Middle frontal gyrus (tissue), 1 donor: ENCODE data around the gene COL5A1.

ENCODE experiments used
- DNase-seq: peaks from one replicate; pipeline ENCODE4 v3.0.0-alpha.2; 2015; ENCODE audit warnings: low spot score; ENCODE audit errors: extremely low spot score

COL5A1 gene

DNA sequence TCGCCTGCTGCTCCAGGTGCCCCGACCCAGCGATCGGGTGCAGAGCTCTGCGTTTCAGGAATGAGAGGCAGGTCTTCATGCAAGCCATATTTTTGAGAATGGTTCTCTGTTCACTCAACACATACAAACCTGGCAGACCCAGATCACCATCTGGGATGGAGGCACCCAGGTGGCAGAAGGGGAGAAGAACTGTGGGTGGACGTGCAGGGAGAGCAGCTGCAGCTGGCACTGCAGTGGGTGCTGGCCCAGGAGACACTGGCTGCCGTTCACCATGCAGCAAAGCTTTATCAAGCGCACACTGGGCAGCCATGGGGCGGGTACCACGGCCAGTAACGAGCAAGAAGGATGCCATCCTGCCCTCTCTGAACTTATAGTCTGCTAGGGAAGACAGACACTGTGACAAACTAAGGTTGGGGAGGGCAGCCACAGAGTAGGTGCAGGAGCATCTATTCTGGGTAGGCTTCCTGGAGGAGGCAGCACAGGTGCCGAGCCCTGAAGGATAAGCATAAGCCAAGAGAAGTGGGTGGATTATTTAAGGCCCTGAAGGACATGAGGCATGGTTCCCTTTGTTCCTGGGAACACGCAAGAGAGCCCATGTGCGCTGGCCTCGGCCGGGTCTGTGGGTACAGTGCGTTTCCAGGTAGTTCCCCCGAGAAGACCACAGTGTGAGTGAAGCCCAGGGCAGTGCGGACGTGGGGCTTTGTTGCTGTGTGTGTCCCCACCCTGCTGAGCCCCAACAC is 192.8 kb downstream of the COL5A1 start:
- DNase-seq = no peak

DNA sequence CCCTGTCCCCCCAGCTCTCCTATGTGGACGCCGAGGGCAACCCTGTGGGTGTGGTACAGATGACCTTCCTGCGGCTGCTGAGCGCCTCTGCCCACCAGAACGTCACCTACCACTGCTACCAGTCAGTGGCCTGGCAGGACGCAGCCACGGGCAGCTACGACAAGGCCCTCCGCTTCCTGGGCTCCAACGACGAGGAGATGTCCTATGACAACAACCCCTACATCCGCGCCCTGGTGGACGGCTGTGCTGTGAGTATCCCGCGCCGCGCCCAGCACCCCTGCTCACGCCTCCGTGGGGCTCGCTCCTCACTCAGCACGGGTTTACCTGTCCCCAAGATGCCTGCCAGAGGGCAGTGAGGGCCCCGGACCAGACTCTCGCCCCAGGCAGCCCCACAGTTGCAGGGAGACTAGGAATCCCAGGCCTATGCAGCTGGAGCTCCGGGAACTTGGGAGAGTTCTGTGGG is 193.4 kb downstream of the COL5A1 start:
- DNase-seq = no peak

GRCh38 chr9:134835448-134835847 is 193.8 kb downstream of the COL5A1 start:
- DNase-seq = no peak

DNA sequence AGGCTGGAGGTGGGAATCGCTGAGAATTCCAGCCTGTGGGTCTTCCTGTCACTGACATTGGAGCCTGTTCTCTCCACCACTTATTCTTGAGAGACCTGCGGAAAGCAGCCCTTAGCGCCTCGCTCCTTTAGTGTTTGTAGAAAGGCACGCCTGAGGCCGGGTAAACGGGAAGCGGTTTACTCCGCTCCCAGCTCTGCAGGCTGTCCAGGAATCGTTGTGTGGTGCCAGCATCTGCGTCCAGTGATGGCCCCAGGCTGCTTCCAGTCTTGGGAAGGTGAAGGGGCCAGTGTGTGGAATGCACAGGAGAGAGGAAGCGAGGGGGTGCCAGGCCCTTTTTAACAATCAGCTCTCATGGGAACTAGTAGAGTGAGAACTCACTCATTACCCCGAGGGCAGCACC is 194.4 kb downstream of the COL5A1 start:
- no peak for DNase-seq

DNA sequence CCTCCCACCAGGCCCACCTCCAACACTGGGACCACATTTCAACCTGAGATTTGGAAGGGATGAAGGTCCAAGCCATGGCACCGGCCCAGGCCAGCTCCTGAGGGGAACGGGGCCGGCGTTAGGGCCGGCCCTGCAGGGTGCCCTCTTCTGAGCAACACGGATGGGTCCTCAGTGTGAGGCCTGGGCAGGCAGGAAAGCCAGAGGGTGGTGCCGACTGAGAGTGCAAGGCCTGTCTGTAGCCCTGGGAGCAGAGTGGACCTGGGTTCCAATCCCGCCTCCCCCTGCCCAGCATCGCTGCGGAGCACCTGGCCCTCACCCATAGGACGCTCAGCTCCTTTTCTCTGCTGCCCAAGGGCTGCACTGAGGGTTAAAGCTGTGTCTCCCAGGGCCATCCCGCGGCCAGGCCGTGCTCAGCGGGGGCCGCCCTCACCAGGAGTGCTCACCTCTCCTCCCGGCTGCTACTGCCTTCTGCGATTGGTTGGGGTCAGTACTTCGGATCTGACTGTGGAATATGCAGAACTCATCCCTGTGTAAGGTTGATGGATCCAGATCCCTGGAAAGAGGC is 194.9 kb downstream of the COL5A1 start:
- DNase-seq = no peak

DNA sequence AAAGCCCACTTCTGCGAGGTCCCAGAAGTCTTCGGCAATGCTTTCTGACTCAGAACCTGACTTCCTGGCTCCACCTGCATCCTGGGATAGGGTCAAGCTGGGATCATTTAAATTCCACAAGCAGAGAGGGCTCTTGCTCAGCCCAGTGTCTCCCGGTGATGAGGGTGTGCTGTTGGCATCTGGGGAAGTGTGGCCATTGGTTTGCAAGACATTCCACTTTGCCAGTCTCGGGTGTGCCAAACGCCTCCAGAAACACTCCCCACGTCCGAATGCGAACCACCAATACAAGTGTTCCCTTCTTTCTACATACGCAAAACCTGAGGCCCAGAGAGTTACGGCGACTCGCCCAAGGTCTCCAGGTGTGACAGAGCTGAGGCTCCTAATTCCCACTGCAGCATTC is 195.9 kb downstream of the COL5A1 start:
- no peak for DNase-seq

GRCh38 chr9:134838651-134839454 is 197.2 kb downstream of the COL5A1 start:
- DNase-seq = no peak

- no peak for DNase-seq
Observed at GRCh38 chr9:134839455-134840125, 198.0 kb downstream of the COL5A1 start.

GRCh38 chr9:134840511-134840910 is 198.9 kb downstream of the COL5A1 start:
- DNase-seq = no peak

DNA sequence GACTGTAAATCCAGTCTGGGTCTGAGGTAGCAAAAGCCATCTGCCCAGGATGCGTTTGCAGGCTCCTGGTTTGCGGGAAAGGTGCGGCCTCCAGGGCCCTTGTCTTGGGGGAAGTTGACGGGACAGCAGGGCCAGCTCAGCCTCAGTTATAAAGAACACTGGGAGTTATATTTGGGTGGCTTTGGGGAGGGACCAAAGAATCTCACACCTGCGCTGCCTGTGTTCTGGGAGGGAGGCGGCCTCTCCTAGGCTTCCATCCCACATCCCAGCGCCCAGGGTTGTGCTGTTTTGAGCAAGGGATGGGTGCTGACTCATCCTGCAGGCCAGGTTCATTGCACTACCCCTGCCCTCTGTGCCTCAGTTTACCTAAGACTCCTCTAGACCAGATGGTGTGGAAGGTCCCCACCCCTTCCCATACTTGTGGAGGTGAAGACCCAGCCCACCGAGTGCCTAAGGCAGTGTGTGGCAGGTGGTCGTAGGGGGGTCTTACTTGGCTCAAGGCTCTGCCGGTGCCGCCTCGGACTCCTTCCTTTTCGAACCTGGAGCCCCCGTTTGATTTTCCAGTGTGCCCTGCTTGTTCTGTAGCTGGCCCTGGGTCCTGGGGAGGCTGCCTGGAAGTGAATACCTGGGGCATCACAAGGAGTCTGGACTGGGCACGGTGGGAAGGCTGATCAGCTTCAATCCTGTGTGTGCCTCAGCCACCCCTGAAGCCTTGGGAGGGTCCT is 199.7 kb downstream of the COL5A1 start:
- no peak for DNase-seq

- no peak for DNase-seq
Observed at GRCh38 chr9:134842321-134842720, 200.7 kb downstream of the COL5A1 start.

DNA sequence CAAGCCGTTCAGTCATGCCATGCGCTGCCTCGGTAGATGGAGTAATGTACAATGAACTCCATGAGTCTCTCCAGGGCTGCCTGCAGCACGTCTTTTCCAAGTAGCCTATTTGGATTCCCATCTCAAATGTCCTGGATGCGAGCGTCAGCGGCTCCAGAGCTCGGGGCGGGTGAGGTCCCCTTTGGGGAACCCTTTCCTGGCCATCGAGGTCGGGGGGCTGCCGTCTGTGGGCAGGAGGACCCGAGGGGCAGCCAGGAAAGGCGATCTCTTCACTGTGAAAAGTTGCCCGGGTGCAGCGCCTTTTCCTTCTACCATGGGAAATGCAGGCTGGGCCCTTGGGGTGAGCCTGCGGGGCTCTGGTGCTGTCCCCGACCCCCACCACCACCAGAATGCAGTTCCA is 202.1 kb downstream of the COL5A1 start:
- DNase-seq = no peak

DNA sequence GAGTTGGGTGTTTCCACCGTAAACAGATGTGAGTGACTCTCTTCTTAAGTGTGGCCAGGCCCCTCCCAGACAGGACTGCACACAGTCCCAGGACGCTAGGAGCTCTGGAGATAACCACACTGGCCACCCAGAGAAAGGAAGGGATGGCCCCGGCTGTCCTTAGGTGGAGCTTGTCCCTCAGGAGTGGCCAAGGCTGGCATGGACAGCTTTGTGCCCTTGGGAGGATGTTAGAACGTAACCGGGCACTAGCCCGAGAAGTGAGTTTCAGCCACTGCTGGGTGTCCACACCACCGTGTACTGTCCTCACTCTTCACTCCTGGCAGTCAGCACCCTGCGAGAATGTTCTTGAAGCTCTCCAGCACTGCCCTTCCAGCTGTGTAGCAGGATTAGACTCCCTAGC is 203.2 kb downstream of the COL5A1 start:
- no peak for DNase-seq

DNA sequence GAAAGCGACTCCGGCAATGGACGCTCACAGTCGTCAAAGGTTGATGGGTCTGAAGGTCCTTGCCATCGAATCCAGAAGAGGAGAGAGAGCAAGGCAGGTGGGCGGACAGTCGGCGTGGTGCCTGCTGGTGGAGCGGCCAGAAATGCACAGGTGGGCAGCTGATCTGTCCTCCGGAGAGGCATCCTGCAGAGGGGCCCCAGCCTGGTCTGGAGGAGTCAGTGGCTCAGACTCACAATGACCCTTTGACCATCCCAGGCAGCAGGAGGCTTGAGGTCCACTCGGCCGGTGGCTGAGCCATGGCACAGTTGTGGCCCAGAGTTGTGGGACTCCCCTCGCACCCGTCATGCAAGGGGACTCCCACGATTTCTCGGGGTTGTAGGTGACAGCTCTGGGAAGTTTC is 204.6 kb downstream of the COL5A1 start:
- DNase-seq = no peak

DNA sequence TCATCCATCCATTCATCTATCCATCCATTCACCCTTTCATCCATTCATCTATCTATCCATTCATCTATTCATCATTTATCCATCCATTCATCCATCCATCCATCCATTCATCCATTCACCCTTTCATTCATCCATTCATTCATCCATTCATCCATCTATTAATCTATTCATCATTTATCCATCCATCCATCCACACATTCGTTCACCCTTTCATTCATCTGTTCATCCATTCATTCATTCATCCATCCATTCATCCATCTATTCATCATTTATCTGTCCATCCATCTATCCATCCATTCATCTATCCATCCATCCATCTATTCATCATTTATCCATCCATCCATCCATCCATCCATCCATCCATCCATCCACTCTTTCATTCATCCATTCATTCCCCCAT is 205.1 kb downstream of the COL5A1 start:
- DNase-seq = no peak

- no peak for DNase-seq
Observed at GRCh38 chr9:134847138-134847537, 205.5 kb downstream of the COL5A1 start.

GRCh38 chr9:134847752-134848432 is 206.3 kb downstream of the COL5A1 start:
- DNase-seq = no peak

GRCh38 chr9:134848504-134848903 is 206.9 kb downstream of the COL5A1 start:
- DNase-seq = no peak

DNA sequence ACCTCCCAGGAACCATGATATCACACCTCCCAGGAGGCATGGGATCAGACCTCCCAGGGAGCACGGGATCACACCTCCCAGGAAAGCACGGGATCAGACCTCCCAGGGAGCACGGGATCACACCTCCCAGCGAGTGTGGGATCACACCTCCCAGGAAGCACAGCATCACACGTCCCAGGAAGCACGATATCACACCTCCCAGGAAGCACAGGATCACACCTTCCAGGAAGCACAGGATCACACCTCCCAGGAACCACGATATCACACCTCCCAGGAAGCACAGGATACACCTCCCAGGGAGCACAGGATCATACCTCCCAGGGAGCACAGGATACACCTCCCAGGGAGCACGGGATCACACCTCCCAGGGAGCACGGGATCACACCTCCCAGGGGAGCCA is 209.0 kb downstream of the COL5A1 start:
- DNase-seq = no peak

DNA sequence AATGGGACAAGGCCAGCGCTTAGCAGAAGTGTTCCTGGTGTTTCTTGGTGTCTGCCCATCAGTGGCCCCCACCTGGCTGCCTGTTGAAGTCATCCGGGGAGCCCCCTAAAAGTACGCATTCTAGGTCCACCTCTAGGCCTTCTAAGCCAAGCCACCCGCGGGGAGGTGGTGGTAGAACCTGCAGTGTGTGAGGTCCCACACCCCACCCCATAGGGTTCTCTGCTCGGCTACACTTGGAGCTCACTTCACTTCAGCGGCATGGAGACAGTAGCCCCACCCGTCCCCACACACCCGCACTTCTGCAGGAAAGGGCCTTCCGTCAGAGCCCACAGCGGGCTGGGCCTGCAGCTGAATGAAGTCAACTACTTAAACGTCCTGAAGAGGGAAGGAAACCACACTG is 209.4 kb downstream of the COL5A1 start:
- DNase-seq = no peak
